H9 (cell line): ENCODE results near the gene DGCR8. TPM values are rescaled to one million over a fixed set of nuclear protein-coding genes. Genes with fewer than 3 reads are reported as not detected.

Source experiments
- DNase-seq: peaks from one replicate; pipeline ENCODE4 v3.0.0-alpha.2; 2017
- H2AFZ ChIP-seq: one replicate; pipeline ENCODE4 v1.6.1; 2013; ENCODE audit warnings: mild to moderate bottlenecking, low read length, control low read depth, moderate library complexity
- H2AK5ac ChIP-seq: 2 replicates; pipeline ENCODE4 v1.6.1; 2013; ENCODE audit warnings: low read length, control low read depth, mixed read lengths; ENCODE audit not compliant: insufficient read length
- H2BK120ac ChIP-seq: one replicate; pipeline ENCODE4 v1.6.1; 2013; ENCODE audit warnings: low read depth, mild to moderate bottlenecking, low read length, control low read depth, inconsistent platforms; ENCODE audit not compliant: poor library complexity, severe bottlenecking
- H2BK12ac ChIP-seq: 2 replicates; pipeline ENCODE4 v1.6.1; 2013; ENCODE audit warnings: low read length, control low read depth, mixed read lengths, low read depth; ENCODE audit not compliant: insufficient read length
- H2BK15ac ChIP-seq: 2 replicates; pipeline ENCODE4 v1.6.1; 2013; ENCODE audit warnings: low read depth, low read length, control low read depth
- H2BK20ac ChIP-seq: one replicate; pipeline ENCODE4 v1.6.1; 2013; ENCODE audit warnings: low read depth, mild to moderate bottlenecking, low read length, control low read depth, inconsistent platforms; ENCODE audit not compliant: poor library complexity, severe bottlenecking
- H2BK5ac ChIP-seq: 2 replicates; pipeline ENCODE4 v1.6.1; 2013; ENCODE audit warnings: low read length, control low read depth, mixed read lengths; ENCODE audit not compliant: insufficient read length
- H3K14ac ChIP-seq: 2 replicates; pipeline ENCODE4 v1.6.1; 2013; ENCODE audit warnings: low read length, control low read depth; ENCODE audit not compliant: insufficient read depth
- H3K18ac ChIP-seq: 2 replicates; pipeline ENCODE4 v1.6.1; 2013; ENCODE audit warnings: low read depth, mild to moderate bottlenecking, mixed read lengths, low read length, control low read depth; ENCODE audit not compliant: insufficient read length
- H3K23ac ChIP-seq: 2 replicates; pipeline ENCODE4 v1.6.1; 2013; ENCODE audit warnings: low read length, control low read depth, mixed read lengths, low read depth; ENCODE audit not compliant: insufficient read length
- H3K23me2 ChIP-seq: 2 replicates; pipeline ENCODE4 v1.6.1; 2013; ENCODE audit warnings: low read depth, mild to moderate bottlenecking, mixed read lengths, low read length, control low read depth; ENCODE audit not compliant: insufficient read length, poor library complexity, severe bottlenecking
- H3K27ac ChIP-seq: 2 replicates; pipeline ENCODE4 v1.5.1; 2013; ENCODE audit warnings: low read length, control low read depth, mixed read lengths, low read depth; ENCODE audit not compliant: insufficient read length
- H3K27me3 ChIP-seq: 2 replicates; pipeline ENCODE4 v1.6.1; 2013; ENCODE audit warnings: low read length, control low read depth, inconsistent platforms; ENCODE audit not compliant: insufficient read depth
- H3K4ac ChIP-seq: 2 replicates; pipeline ENCODE4 v1.6.1; 2013; ENCODE audit warnings: low read depth, mild to moderate bottlenecking, control low read depth, inconsistent platforms, low read length, moderate library complexity
- H3K4me1 ChIP-seq: 2 replicates; pipeline ENCODE4 v1.6.1; 2013; ENCODE audit warnings: low read length, control low read depth, inconsistent platforms; ENCODE audit not compliant: insufficient read depth
- H3K4me2 ChIP-seq: 2 replicates; pipeline ENCODE4 v1.6.1; 2013; ENCODE audit warnings: low read length, control low read depth, mixed read lengths; ENCODE audit not compliant: insufficient read length, insufficient read depth
- H3K56ac ChIP-seq: 2 replicates; pipeline ENCODE4 v1.6.1; 2013; ENCODE audit warnings: low read depth, mild to moderate bottlenecking, mixed read lengths, low read length, control low read depth; ENCODE audit not compliant: insufficient read length
- H3K79me1 ChIP-seq: 2 replicates; pipeline ENCODE4 v1.6.1; 2013; ENCODE audit warnings: low read depth, mild to moderate bottlenecking, moderate library complexity, low read length, control low read depth, inconsistent platforms; ENCODE audit not compliant: insufficient read depth, poor library complexity, severe bottlenecking
- H3K79me2 ChIP-seq: 2 replicates; pipeline ENCODE4 v1.6.1; 2013; ENCODE audit warnings: low read length, control low read depth, inconsistent platforms; ENCODE audit not compliant: insufficient read depth
- H3K9ac ChIP-seq: 2 replicates; pipeline ENCODE4 v1.6.1; 2013; ENCODE audit warnings: low read length, control low read depth, mixed read lengths; ENCODE audit not compliant: insufficient read length; ENCODE audit errors: extremely low read depth
- H3K9me3 ChIP-seq: one replicate; pipeline ENCODE4 v1.6.1; 2013; ENCODE audit warnings: low read depth, low read length, inconsistent platforms; ENCODE audit not compliant: control insufficient read depth
- H3T11ph ChIP-seq: one replicate; pipeline ENCODE4 v1.6.1; 2013; ENCODE audit warnings: mild to moderate bottlenecking, low read length, control low read depth, inconsistent platforms
- H4K20me1 ChIP-seq: one replicate; pipeline ENCODE4 v1.6.1; 2013; ENCODE audit not compliant: control insufficient read depth, insufficient read length, insufficient read depth
- H4K5ac ChIP-seq: 2 replicates; pipeline ENCODE4 v1.6.1; 2013; ENCODE audit warnings: low read depth, mild to moderate bottlenecking, mixed read lengths, low read length, control low read depth; ENCODE audit not compliant: insufficient read length
- H4K8ac ChIP-seq: replicated peaks from 2 replicates; pipeline ENCODE4 v1.6.1; 2013; ENCODE audit warnings: low read length, control low read depth, mixed read lengths, low read depth; ENCODE audit not compliant: insufficient read length
- H4K91ac ChIP-seq: 2 replicates; pipeline ENCODE4 v1.6.1; 2013; ENCODE audit warnings: low read depth, mild to moderate bottlenecking, moderate library complexity, mixed read lengths, low read length, control low read depth; ENCODE audit not compliant: insufficient read length
- H3K27ac Mint-ChIP-seq, 3 experiments: 2 replicates in 2 of 3; 3 replicates in 1 of 3; pipeline ENCODE4 v1.8.0; 2020 to 2021; ENCODE audit warnings: mixed read lengths in 3 of 3, mild to moderate bottlenecking in 1 of 3, moderate library complexity in 1 of 3
- H3K27me3 Mint-ChIP-seq: 2 replicates; pipeline ENCODE4 v1.8.0; 2021; ENCODE audit warnings: low read depth, mild to moderate bottlenecking, moderate library complexity, mixed read lengths
- H3K36me3 Mint-ChIP-seq, 3 experiments: 2 replicates in 2 of 3; 3 replicates in 1 of 3; pipeline ENCODE4 v1.8.0; 2020 to 2021; ENCODE audit warnings: low read depth in 3 of 3, mixed read lengths in 3 of 3; ENCODE audit not compliant: insufficient read depth in 1 of 3
- H3K4me1 Mint-ChIP-seq, 2 experiments: 2 replicates each; pipeline ENCODE4 v1.8.0; 2020; ENCODE audit warnings: mixed read lengths in 2 of 2
- H3K4me3 Mint-ChIP-seq, 2 experiments: 2 replicates in 1 of 2; 3 replicates in 1 of 2; pipeline ENCODE4 v1.8.0; 2020 to 2021; ENCODE audit warnings: mild to moderate bottlenecking in 2 of 2, mixed read lengths in 2 of 2, moderate library complexity in 1 of 2
- H3K9me3 Mint-ChIP-seq, 2 experiments: 2 replicates in 1 of 2; 3 replicates in 1 of 2; pipeline ENCODE4 v1.8.0; 2020; ENCODE audit warnings: mild to moderate bottlenecking in 2 of 2, mixed read lengths in 2 of 2, moderate library complexity in 1 of 2
- CTCF ChIP-seq: fragments of 200-600 bp; sonication (generic); conservative IDR thresholded peaks from 3 replicates; pipeline ENCODE4 v1.8.0; 2021; ENCODE audit warnings: antibody characterized with exemption, mild to moderate bottlenecking
- WGBS: extraction: QIAGEN DNeasy Blood & Tissue Kit; methylation state at CpG from one replicate; pipeline ENCODE4 v1.1.7; 2013; ENCODE audit warnings: missing lambda C conversion rate, low lambda C conversion rate, mixed read lengths; ENCODE audit not compliant: insufficient read length; ENCODE audit errors: extremely low coverage; 5-methylcytosine and 5-hydroxymethylcytosine counted together
- total RNA-seq: library from RNA; stranded (reverse); gene quantifications from 2 replicates; pipeline ENCODE4 v1.2.1, GENCODE V29; 2021

Gene DGCR8
- total RNA-seq, 1 experiment from 2014 or later = 74.5 TPM

GRCh38 chr22:20133930-20134549 lies 54.0 kb downstream of the DGCR8 start:
- no peak overlapping the region for H3K27ac ChIP-seq
- WGBS = no CpG with 5 or more reads among the region's 12 CpGs
- DNase-seq = no peak
- Mint-ChIP-seq H3K36me3 (no peaks in the 10 kb centered on the region), H3K4me3 (peak overlapping the region; percentile 48 to 68; a peak in 4 of 5 replicates), H3K27me3 (no peaks in the 10 kb centered on the region; the same call in 1 of the 2 replicates), H3K4me1 (peaks cover 2 to 6% of the 10 kb centered on the region in 2 experiments; a peak in 2 of 4 replicates), H3K27ac (no peak overlapping the region), H3K9me3 (no peaks in the 10 kb centered on the region)
- no peak overlapping the region for H3K18ac ChIP-seq
- no peak overlapping the region for H2BK120ac ChIP-seq
- H3K9ac ChIP-seq = no peak overlapping the region
- no peak overlapping the region for H2AK5ac ChIP-seq
- no peak overlapping the region for H2BK12ac ChIP-seq
- no peak overlapping the region for H3K14ac ChIP-seq
- no peak overlapping the region for H2BK15ac ChIP-seq
- H2AFZ ChIP-seq = no peak overlapping the region
- no peak overlapping the region for H4K5ac ChIP-seq
- no peak for TF ChIP-seq CTCF
- H3T11ph ChIP-seq = no peak overlapping the region
- H3K4ac ChIP-seq = no peak overlapping the region
- no peak overlapping the region for H3K23ac ChIP-seq
- no peaks in the 10 kb centered on the region; the same call in 1 of the 2 replicates for H3K79me2 ChIP-seq
- H3K56ac ChIP-seq = no peak overlapping the region
- H2BK20ac ChIP-seq = no peak overlapping the region
- H3K4me1 ChIP-seq = no peaks in the 10 kb centered on the region
- H3K9me3 ChIP-seq = no peaks in the 10 kb centered on the region
- H3K79me1 ChIP-seq = no peaks in the 10 kb centered on the region
- no peak overlapping the region for H4K91ac ChIP-seq
- peaks cover 5% of the 10 kb centered on the region for H4K20me1 ChIP-seq
- no peaks in the 10 kb centered on the region for H3K27me3 ChIP-seq
- H3K4me2 ChIP-seq = no peak overlapping the region
- peaks cover 4% of the 10 kb centered on the region for H3K23me2 ChIP-seq
- no peak overlapping the region for H4K8ac ChIP-seq
- H2BK5ac ChIP-seq = no peak overlapping the region
